Neuron (in vitro differentiated cells): ENCODE results near the gene DGKE.

Experiments used
- H2AFZ ChIP-seq: one replicate; pipeline ENCODE4 v1.6.1; 2013; ENCODE audit warnings: low read depth, mild to moderate bottlenecking, inconsistent platforms, low read length, moderate library complexity
- H3K27me3 ChIP-seq: one replicate; pipeline ENCODE4 v1.6.1; 2013; ENCODE audit warnings: low read length; ENCODE audit not compliant: insufficient read depth
- H3K36me3 ChIP-seq: one replicate; pipeline ENCODE4 v1.6.1; 2013; ENCODE audit warnings: low read length; ENCODE audit not compliant: insufficient read depth
- H3K4me1 ChIP-seq: one replicate; pipeline ENCODE4 v1.6.1; 2013; ENCODE audit warnings: low read length; ENCODE audit not compliant: insufficient read depth
- H3K4me3 ChIP-seq: 2 replicates; pipeline ENCODE4 v1.5.1; 2013; ENCODE audit warnings: mild to moderate bottlenecking, low read length, moderate library complexity
- H3K9me3 ChIP-seq: one replicate; pipeline ENCODE4 v1.6.1; 2013; ENCODE audit warnings: low read length

The DGKE gene

GRCh38 chr17:56891751-56892150, 57.8 kb downstream of the DGKE start:
- H3K4me3 ChIP-seq = no peak overlapping the region
- no peaks in the 10 kb centered on the region for H3K27me3 ChIP-seq
- peaks cover 3% of the 10 kb centered on the region for H3K4me1 ChIP-seq
- no peaks in the 10 kb centered on the region for H3K36me3 ChIP-seq
- peaks cover 18% of the 10 kb centered on the region for H3K9me3 ChIP-seq
- H2AFZ ChIP-seq = no peak overlapping the region

- no peak overlapping the region for H3K4me3 ChIP-seq
- H3K27me3 ChIP-seq = no peaks in the 10 kb centered on the region
- no peaks in the 10 kb centered on the region for H3K36me3 ChIP-seq
- H3K4me1 ChIP-seq = peaks cover 3% of the 10 kb centered on the region
- no peak overlapping the region for H2AFZ ChIP-seq
- peaks cover 18% of the 10 kb centered on the region for H3K9me3 ChIP-seq
These were observed 58.4 kb downstream of the DGKE start for GRCh38 chr17:56892333-56892732.

GRCh38 chr17:56893503-56893902, 59.6 kb downstream of the DGKE start:
- no peaks in the 10 kb centered on the region for H3K36me3 ChIP-seq
- no peaks in the 10 kb centered on the region for H3K27me3 ChIP-seq
- peaks cover 3% of the 10 kb centered on the region for H3K4me1 ChIP-seq
- H2AFZ ChIP-seq = no peak overlapping the region
- peaks cover 10% of the 10 kb centered on the region for H3K9me3 ChIP-seq
- H3K4me3 ChIP-seq = no peak overlapping the region

DNA sequence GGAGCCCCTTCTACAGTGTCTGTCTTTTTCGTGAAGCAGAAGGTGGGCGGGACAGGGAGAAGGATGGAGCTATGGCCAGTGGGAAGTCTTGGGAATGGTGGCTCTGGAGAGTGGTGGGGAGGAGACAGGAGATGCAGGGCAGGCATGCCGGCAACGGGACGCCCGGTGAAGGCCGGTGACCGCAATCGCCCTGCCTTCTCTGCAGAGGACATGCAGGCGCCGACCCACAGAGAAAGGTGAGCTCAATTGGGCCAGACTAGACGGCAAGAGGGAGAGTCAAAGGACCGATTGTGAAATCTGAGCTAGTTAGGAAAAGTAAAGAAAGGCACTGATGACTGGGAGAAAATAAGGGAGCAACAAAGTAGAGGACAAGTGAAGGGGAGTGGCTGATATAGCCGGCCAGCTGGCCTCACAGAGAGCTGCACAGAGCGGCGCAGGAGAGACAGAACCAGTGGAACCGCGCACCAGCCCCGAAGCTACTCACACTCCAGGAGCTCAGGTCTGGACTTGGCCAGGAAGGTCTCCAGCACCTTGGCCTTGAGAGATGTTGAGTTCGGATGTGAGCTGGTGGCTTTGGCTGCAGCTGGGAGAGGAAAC, 61.0 kb downstream of the DGKE start:
- H3K36me3 ChIP-seq = no peaks in the 10 kb centered on the region
- H3K4me3 ChIP-seq = no peak overlapping the region
- H2AFZ ChIP-seq = no peak overlapping the region
- peaks cover 15% of the 10 kb centered on the region for H3K4me1 ChIP-seq
- no peaks in the 10 kb centered on the region for H3K27me3 ChIP-seq
- H3K9me3 ChIP-seq = peaks cover 6% of the 10 kb centered on the region

GRCh38 chr17:56896217-56896967, 62.4 kb downstream of the DGKE start:
- Histone ChIP-seq H3K27me3 (no peaks in the 10 kb centered on the region), H3K4me3 (no peak overlapping the region), H3K36me3 (no peaks in the 10 kb centered on the region), H3K9me3 (peaks cover 6% of the 10 kb centered on the region), H3K4me1 (peaks cover 15% of the 10 kb centered on the region), H2AFZ (no peak overlapping the region)

GRCh38 chr17:56896968-56897359, 63.0 kb downstream of the DGKE start:
- Histone ChIP-seq H3K9me3 (peaks cover 3% of the 10 kb centered on the region), H3K4me3 (no peak overlapping the region), H2AFZ (no peak overlapping the region), H3K36me3 (no peaks in the 10 kb centered on the region), H3K4me1 (peaks cover 15% of the 10 kb centered on the region), H3K27me3 (no peaks in the 10 kb centered on the region)

DNA sequence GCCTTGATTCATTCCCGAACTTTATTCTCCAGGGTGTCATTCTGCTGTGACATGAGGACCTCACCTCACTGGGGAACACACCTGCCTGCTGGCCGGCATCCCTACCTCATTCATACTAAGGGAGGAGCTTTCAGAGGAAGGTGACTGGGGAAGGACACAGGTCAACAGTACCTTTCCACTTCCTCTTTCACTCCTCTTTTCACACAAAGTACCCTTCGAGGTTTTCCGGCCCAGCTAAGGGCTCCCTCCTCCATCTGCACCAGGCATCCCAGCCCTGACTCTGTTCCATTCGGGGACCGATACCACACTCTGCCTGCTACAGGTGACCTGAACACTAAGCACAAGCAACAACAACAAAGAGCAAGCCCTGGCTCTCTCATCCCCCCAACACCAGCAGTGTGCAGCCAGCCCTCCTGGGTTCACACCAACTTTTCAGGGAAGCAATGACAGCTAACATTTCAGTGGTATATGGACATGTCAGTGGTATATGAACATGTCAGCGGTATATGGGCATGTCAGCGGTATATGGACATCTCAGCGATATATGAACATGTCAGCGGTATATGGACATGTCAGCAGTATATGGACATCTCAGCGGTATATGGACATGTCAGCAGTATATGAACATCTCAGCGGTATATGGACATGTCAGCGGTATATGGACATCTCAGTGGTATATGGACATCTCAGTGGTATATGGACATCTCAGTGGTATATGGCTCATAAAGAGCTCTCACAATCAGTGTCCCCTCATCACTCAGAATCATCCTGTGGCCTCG, 63.9 kb downstream of the DGKE start:
- Histone ChIP-seq H3K36me3 (no peaks in the 10 kb centered on the region), H3K4me1 (peaks cover 15% of the 10 kb centered on the region), H3K4me3 (no peak overlapping the region), H3K9me3 (no peaks in the 10 kb centered on the region), H3K27me3 (no peaks in the 10 kb centered on the region), H2AFZ (no peak overlapping the region)

GRCh38 chr17:56898874-56899273, 64.9 kb downstream of the DGKE start:
- H3K36me3 ChIP-seq = peaks cover 3% of the 10 kb centered on the region
- H3K27me3 ChIP-seq = no peaks in the 10 kb centered on the region
- no peak overlapping the region for H2AFZ ChIP-seq
- H3K4me3 ChIP-seq = no peak overlapping the region
- H3K4me1 ChIP-seq = peaks cover 15% of the 10 kb centered on the region
- H3K9me3 ChIP-seq = peaks cover 4% of the 10 kb centered on the region

DNA sequence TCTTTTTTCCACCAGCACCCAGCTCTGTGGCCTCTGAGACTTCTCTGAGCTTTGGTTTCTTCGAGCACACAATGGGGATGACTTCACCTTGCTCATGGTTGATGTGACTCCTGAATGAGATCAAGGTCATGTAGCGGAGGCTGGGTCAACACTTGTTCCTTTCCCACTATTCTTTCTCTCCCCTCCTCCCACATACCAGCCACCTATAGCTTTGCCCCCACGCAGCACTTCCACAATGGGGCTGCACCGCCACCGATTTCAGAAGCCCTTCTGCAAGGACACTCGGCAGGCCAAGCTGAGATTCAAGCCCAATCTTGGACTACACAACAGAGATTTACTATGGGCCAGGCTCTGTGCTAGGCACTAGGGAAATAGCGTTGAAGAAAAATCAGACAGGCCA, 65.5 kb downstream of the DGKE start:
- Histone ChIP-seq H3K4me1 (peaks cover 15% of the 10 kb centered on the region), H3K4me3 (no peak overlapping the region), H3K36me3 (peaks cover 7% of the 10 kb centered on the region), H3K27me3 (no peaks in the 10 kb centered on the region), H3K9me3 (peaks cover 9% of the 10 kb centered on the region), H2AFZ (no peak overlapping the region)

- peaks cover 12% of the 10 kb centered on the region for H3K4me1 ChIP-seq
- no peak overlapping the region for H2AFZ ChIP-seq
- peaks cover 7% of the 10 kb centered on the region for H3K36me3 ChIP-seq
- H3K27me3 ChIP-seq = no peaks in the 10 kb centered on the region
- H3K4me3 ChIP-seq = no peak overlapping the region
- peaks cover 12% of the 10 kb centered on the region for H3K9me3 ChIP-seq
These were observed 68.4 kb downstream of the DGKE start for GRCh38 chr17:56902348-56902747.

- H3K27me3 ChIP-seq = no peaks in the 10 kb centered on the region
- peaks cover 12% of the 10 kb centered on the region for H3K4me1 ChIP-seq
- peaks cover 12% of the 10 kb centered on the region for H3K9me3 ChIP-seq
- H3K4me3 ChIP-seq = no peak overlapping the region
- peaks cover 10% of the 10 kb centered on the region for H3K36me3 ChIP-seq
- H2AFZ ChIP-seq = no peak overlapping the region
These were observed 69.6 kb downstream of the DGKE start for GRCh38 chr17:56903560-56903959.

- peaks cover 12% of the 10 kb centered on the region for H3K9me3 ChIP-seq
- no peak overlapping the region for H2AFZ ChIP-seq
- H3K4me1 ChIP-seq = no peaks in the 10 kb centered on the region
- peaks cover 10% of the 10 kb centered on the region for H3K36me3 ChIP-seq
- H3K4me3 ChIP-seq = no peak overlapping the region
- H3K27me3 ChIP-seq = no peaks in the 10 kb centered on the region
These were observed 74.1 kb downstream of the DGKE start for GRCh38 chr17:56908001-56908542.
